ENCODE results near the gene BGLAP.
A peak's percentile ranks its signal among the peaks of the same experiment; 100 is the strongest.

The BGLAP gene

DNA sequence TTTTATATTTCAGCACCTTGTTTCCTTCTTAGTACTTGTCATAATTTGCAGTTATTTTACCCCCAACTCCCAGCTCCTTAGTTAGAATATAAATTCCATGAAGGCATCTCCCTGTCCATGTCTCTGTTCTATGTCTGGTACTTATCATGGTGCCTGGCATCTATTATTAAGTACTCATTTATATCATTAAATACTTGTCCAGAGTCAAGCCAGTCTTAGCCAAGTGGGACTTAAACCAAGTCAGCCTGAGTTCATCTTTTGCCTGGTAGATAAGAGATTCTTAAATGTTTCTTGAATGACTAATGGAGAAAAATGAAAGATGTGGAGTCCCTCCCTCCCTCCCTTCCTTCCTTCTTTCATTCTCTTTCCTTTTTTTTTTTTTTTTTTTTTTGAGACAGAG lies 38.7 kb upstream of the BGLAP start:
- Histone ChIP-seq H3K79me2 (ENCODE audit: insufficient read depth, low read depth) (peaks cover 25% of the 10 kb centered on the region; the same call in 1 of the 2 replicates), H3K4me2 (no peak overlapping the region), H2AFZ (ENCODE audit: low read depth) (no peak overlapping the region), H3K4me3 (IDR thresholded peaks at IDR 0.05; ENCODE audit: insufficient read depth, low read depth, low read length) (no peak overlapping the region), H3K4me1 (ENCODE audit: low read depth, poor library complexity, severe bottlenecking) (no peaks in the 10 kb centered on the region), H4K20me1 (ENCODE audit: insufficient read depth) (0 out of 2 replicates have a peak, but pooled peaks cover 3% of the 10 kb centered on the region), H3K27ac (no peak overlapping the region), H3K9ac (no peak overlapping the region), H3K36me3 (ENCODE audit: insufficient read depth) (peaks cover 6% of the 10 kb centered on the region; the same call in 1 of the 2 replicates), H3K27me3 (ENCODE audit: insufficient read depth, low read depth) (no peaks in the 10 kb centered on the region)
- TF ChIP-seq, protein P1, sequence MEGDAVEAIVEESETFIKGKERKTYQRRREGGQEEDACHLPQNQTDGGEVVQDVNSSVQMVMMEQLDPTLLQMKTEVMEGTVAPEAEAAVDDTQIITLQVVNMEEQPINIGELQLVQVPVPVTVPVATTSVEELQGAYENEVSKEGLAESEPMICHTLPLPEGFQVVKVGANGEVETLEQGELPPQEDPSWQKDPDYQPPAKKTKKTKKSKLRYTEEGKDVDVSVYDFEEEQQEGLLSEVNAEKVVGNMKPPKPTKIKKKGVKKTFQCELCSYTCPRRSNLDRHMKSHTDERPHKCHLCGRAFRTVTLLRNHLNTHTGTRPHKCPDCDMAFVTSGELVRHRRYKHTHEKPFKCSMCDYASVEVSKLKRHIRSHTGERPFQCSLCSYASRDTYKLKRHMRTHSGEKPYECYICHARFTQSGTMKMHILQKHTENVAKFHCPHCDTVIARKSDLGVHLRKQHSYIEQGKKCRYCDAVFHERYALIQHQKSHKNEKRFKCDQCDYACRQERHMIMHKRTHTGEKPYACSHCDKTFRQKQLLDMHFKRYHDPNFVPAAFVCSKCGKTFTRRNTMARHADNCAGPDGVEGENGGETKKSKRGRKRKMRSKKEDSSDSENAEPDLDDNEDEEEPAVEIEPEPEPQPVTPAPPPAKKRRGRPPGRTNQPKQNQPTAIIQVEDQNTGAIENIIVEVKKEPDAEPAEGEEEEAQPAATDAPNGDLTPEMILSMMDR (conservative IDR thresholded peaks at IDR 0.05; ENCODE audit: low read depth, low read length), result no peak

DNA sequence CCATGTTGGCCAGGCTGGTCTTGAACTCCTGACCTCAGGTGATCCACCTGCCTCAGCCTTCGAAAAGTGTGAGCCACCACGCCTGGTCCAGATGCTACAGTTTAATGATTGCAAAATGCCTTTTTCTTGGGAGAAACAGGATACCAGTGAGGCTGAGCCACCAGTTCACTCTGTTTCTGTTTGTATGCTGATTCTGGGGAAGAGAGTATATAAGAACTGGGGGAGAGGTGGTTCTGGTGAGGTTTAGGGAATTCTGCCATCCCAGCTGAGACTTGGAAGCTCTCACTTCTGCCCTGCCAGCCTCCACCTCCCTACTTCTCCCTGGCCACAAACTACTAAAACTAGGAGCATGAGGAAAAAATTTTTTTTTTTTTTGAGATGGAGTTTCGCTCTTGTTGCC lies 37.3 kb upstream of the BGLAP start:
- Histone ChIP-seq H3K4me2 (no peak overlapping the region), H2AFZ (ENCODE audit: low read depth) (no peak overlapping the region), H3K4me1 (ENCODE audit: low read depth, poor library complexity, severe bottlenecking) (no peaks in the 10 kb centered on the region), H3K36me3 (ENCODE audit: insufficient read depth) (peaks cover 6% of the 10 kb centered on the region; the same call in 1 of the 2 replicates), H4K20me1 (ENCODE audit: insufficient read depth) (0 out of 2 replicates have a peak, but pooled peaks cover 3% of the 10 kb centered on the region), H3K79me2 (ENCODE audit: insufficient read depth, low read depth) (peaks cover 13% of the 10 kb centered on the region; the same call in 1 of the 2 replicates), H3K27ac (no peak overlapping the region), H3K27me3 (ENCODE audit: insufficient read depth, low read depth) (no peaks in the 10 kb centered on the region), H3K4me3 (IDR thresholded peaks at IDR 0.05; ENCODE audit: insufficient read depth, low read depth, low read length) (no peak overlapping the region), H3K9ac (no peak overlapping the region)
- TF ChIP-seq, protein P1 (conservative IDR thresholded peaks at IDR 0.05; ENCODE audit: low read depth, low read length), result no peak

DNA sequence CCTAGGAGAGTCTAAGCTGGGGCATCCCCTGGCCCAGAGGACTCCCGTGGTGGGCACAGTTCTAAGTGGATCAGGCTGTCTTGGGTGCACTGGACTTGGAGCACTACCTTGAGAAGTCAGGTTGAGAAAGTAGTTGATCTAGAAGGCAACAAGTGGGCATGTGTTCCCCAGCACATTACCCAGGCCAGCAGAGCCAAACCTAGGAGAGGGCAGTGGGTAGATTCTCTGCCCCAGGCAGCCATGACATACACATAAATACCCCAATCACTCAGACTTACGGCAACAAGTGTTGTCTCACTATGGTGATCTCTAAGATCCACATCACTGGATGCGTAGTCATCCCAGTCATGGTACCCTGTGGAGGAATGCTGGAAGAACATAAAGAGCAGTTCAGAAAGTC lies 30.7 kb upstream of the BGLAP start:
- H4K20me1 ChIP-seq (ENCODE audit: insufficient read depth), result no peaks in the 10 kb centered on the region
- H3K27me3 ChIP-seq (ENCODE audit: insufficient read depth, low read depth), result no peaks in the 10 kb centered on the region
- TF ChIP-seq, protein P1 (conservative IDR thresholded peaks at IDR 0.05; ENCODE audit: low read depth, low read length), result no peak
- H3K36me3 ChIP-seq (ENCODE audit: insufficient read depth), result peaks cover 6% of the 10 kb centered on the region; the same call in 1 of the 2 replicates
- H2AFZ ChIP-seq (ENCODE audit: low read depth), result no peak overlapping the region
- no peak overlapping the region for H3K27ac ChIP-seq
- H3K79me2 ChIP-seq (ENCODE audit: insufficient read depth, low read depth), result peaks cover 20% of the 10 kb centered on the region; the same call in 1 of the 2 replicates
- no peak overlapping the region for H3K9ac ChIP-seq
- no peak overlapping the region for H3K4me3 ChIP-seq (IDR thresholded peaks at IDR 0.05; ENCODE audit: insufficient read depth, low read depth, low read length)
- no peak overlapping the region for H3K4me2 ChIP-seq
- peaks cover 18% of the 10 kb centered on the region for H3K4me1 ChIP-seq (ENCODE audit: low read depth, poor library complexity, severe bottlenecking)

DNA sequence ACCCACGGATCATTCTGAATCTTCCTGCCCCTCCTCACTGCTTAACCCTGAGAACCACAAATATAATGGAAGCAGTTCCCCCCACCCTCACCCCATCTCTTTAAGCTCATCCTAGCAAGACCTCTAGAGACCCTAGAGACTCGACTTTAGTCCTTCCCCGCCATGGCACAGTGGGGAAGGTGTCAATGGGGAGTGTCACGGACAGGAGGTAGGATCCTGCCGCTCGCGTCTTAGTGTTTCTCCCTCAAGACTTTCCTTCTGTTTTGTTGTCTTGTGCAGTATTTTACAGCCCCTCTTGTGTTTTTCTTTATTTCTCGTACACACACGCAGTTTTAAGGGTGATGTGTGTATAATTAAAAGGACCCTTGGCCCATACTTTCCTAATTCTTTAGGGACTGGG lies 29.9 kb upstream of the BGLAP start:
- H3K4me3 ChIP-seq (IDR thresholded peaks at IDR 0.05; ENCODE audit: insufficient read depth, low read depth, low read length), result peak overlapping the region; percentile 99
- H3K27me3 ChIP-seq (ENCODE audit: insufficient read depth, low read depth), result no peaks in the 10 kb centered on the region
- no peaks in the 10 kb centered on the region for H4K20me1 ChIP-seq (ENCODE audit: insufficient read depth)
- H3K9ac ChIP-seq, result peak overlapping the region; percentile 84; the same call in 1 of the 2 replicates
- H2AFZ ChIP-seq (ENCODE audit: low read depth), result peak overlapping the region; percentile 72
- peak overlapping the region; percentile 75 for H3K27ac ChIP-seq
- H3K36me3 ChIP-seq (ENCODE audit: insufficient read depth), result no peaks in the 10 kb centered on the region
- TF ChIP-seq, protein P1 (conservative IDR thresholded peaks at IDR 0.05; ENCODE audit: low read depth, low read length), result no peak
- H3K4me1 ChIP-seq (ENCODE audit: low read depth, poor library complexity, severe bottlenecking), result peaks cover 19% of the 10 kb centered on the region
- H3K79me2 ChIP-seq (ENCODE audit: insufficient read depth, low read depth), result peaks cover 20% of the 10 kb centered on the region; the same call in 1 of the 2 replicates
- H3K4me2 ChIP-seq, result peak overlapping the region; percentile 70
